Transverse colon (tissue), 3 donors: ENCODE measurements around the gene HPS6.

Experiments used
- CTCF ChIP-seq, 5 experiments: fragments of 200-600 bp in 3 of 5; fragments of 450-650 bp in 2 of 5; sonication (generic) in 3 of 5; IDR thresholded peaks; 1 replicate in 2 of 5; 2 replicates in 3 of 5; pipeline ENCODE4 v1.5.1; 2016 to 2017; ENCODE audit warnings: antibody characterized with exemption in 5 of 5, inconsistent platforms in 3 of 5, mild to moderate bottlenecking in 2 of 5, moderate library complexity in 1 of 5
- EP300 ChIP-seq: sonication (generic); formaldehyde crosslinking; IDR thresholded peaks from one replicate; pipeline ENCODE4 v1.6.1; 2017; ENCODE audit warnings: antibody characterized with exemption, low read depth
- POLR2A ChIP-seq: fragments of 450-650 bp; IDR thresholded peaks from one replicate; pipeline ENCODE4 v1.6.1; 2016; ENCODE audit warnings: antibody characterized with exemption, mild to moderate bottlenecking, moderate library complexity

- TF ChIP-seq CTCF (IDR thresholded peaks at IDR 0.05), result no peak
- no peak for TF ChIP-seq POLR2A
- no peak for TF ChIP-seq EP300
Measured at GRCh38 chr10:102102421-102102820, 37.3 kb downstream of the HPS6 start.
